Testis (tissue), 2 donors: ENCODE data around the gene SLIT3.

Source experiments
- CTCF ChIP-seq, 3 experiments: fragments of 450-650 bp in 2 of 3; fragments of 200-600 bp in 1 of 3; sonication (generic) in 1 of 3; IDR thresholded peaks; one replicate each; pipeline ENCODE4 v1.5.1; 2016 to 2019; ENCODE audit warnings: antibody characterized with exemption in 3 of 3, mild to moderate bottlenecking in 2 of 3, moderate library complexity in 1 of 3
- POLR2A ChIP-seq: fragments of 450-650 bp; IDR thresholded peaks from one replicate; pipeline ENCODE4 v1.6.1; 2017; ENCODE audit warnings: antibody characterized with exemption, mild to moderate bottlenecking, moderate library complexity

- TF ChIP-seq CTCF (IDR thresholded peaks at IDR 0.05) (no peak), POLR2A (no peak)
Measured at GRCh38 chr5:169196059-169196458, 104.9 kb downstream of the SLIT3 start.
